Uterus (tissue), 2 donors: ENCODE data around the gene CCT3.

Experiments
- POLR2A ChIP-seq, 2 donors: fragments of 450-650 bp; IDR thresholded peaks; one replicate each; pipeline ENCODE4 v1.6.1; 2016; ENCODE audit warnings: antibody characterized with exemption in 2 of 2, mild to moderate bottlenecking in 1 of 2, moderate library complexity in 1 of 2
- TF ChIP-seq, protein P1 (sequence below), 4 experiments: fragments of 200-600 bp in 2 of 4; fragments of 450-650 bp in 2 of 4; sonication (generic) in 2 of 4; IDR thresholded peaks; one replicate each; pipeline ENCODE4 v1.5.1; 2016 to 2019; ENCODE audit warnings: antibody characterized with exemption in 4 of 4, mild to moderate bottlenecking in 2 of 4, moderate library complexity in 1 of 4

DNA sequence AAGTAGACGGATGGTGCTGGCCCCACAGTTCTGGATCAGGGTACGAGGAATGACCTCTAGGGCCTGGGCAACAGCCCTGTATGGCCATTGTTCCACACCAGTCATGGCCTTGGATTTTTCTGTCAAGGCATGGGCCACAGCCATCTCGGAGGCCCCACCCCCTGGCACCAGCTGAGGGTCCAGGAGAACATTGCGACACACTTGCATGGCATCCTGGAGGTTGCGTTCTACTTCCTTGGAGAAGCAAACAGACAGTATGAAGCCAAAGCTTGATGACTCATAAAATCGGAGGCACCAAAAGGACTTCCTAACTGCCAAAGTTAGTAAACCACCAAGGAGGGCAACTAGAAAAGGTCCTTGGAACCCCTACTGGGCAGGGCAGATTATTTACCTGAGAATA lies 27.1 kb downstream of the CCT3 start:
- TF ChIP-seq, protein P1, sequence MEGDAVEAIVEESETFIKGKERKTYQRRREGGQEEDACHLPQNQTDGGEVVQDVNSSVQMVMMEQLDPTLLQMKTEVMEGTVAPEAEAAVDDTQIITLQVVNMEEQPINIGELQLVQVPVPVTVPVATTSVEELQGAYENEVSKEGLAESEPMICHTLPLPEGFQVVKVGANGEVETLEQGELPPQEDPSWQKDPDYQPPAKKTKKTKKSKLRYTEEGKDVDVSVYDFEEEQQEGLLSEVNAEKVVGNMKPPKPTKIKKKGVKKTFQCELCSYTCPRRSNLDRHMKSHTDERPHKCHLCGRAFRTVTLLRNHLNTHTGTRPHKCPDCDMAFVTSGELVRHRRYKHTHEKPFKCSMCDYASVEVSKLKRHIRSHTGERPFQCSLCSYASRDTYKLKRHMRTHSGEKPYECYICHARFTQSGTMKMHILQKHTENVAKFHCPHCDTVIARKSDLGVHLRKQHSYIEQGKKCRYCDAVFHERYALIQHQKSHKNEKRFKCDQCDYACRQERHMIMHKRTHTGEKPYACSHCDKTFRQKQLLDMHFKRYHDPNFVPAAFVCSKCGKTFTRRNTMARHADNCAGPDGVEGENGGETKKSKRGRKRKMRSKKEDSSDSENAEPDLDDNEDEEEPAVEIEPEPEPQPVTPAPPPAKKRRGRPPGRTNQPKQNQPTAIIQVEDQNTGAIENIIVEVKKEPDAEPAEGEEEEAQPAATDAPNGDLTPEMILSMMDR (IDR thresholded peaks at IDR 0.05) = no peak
- TF ChIP-seq POLR2A (IDR thresholded peaks at IDR 0.05) = no peak
